CD4-positive, alpha-beta T cell treated with Interleukin-4 for 1 hour (primary cell): ENCODE data around the gene SNX9.
"Not testable (repeated sequence)": the region's sequence is repeated elsewhere in the genome, so short reads cannot be mapped to it uniquely, and the experiment has no call there.

Source experiments
- DNase-seq, 2 donors: peaks; one replicate each; pipeline ENCODE4 v3.0.0-alpha.2; 2020 to 2022

The SNX9 gene

DNA sequence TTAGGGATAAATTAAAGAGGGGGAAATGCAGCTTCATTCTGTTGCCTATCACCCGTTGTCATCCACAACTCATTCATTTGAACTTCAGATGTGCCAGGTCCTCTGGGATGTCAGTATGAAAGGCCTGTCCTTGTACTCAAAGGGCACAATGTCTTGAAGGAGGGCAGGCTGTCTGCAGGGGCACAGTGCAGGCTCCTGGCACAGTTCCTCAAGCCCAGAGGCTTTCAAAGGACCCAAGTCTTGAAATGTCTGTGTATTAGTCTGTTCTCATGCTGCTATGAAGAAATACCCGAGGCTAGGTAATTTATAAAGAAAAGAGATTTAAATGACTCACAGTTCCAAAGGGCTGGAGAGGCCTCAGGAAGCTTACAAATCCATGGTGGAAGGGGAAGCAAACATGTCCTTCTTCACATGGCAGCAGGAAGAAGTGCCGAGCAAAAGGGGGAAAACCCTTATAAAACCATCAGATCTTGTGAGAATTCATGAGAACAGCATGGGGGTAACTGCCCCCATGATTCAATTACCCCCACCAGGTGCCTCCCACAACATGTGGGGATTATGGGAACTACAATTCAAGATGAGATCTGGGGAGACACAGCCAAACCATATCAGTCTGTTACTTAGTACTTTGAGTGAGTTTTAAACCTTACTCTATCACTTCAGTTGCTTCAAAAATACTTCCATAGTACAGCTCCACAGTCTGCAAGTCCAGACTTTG is 9.4 kb downstream of the SNX9 start:
- DNase-seq: no peak

DNA sequence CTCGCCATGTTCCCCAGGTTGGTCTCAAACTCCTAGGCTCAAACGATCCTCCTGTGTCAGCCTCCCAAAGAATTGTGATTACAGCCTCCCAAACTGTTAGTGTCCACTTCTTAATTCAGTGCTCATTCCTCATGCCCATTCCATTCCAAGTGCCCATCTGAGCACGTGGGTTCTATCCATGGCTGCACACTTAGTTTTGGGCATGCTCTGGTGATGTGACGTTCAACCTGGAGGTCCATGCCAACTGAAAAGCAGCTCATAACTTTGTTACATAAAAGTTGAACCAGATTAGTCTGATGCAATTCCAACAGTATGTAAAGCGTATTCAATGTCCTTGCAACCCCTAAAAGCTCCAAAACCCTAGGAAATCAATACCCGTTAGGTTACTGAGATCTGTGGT is 11.5 kb downstream of the SNX9 start:
- DNase-seq: no peak

DNA sequence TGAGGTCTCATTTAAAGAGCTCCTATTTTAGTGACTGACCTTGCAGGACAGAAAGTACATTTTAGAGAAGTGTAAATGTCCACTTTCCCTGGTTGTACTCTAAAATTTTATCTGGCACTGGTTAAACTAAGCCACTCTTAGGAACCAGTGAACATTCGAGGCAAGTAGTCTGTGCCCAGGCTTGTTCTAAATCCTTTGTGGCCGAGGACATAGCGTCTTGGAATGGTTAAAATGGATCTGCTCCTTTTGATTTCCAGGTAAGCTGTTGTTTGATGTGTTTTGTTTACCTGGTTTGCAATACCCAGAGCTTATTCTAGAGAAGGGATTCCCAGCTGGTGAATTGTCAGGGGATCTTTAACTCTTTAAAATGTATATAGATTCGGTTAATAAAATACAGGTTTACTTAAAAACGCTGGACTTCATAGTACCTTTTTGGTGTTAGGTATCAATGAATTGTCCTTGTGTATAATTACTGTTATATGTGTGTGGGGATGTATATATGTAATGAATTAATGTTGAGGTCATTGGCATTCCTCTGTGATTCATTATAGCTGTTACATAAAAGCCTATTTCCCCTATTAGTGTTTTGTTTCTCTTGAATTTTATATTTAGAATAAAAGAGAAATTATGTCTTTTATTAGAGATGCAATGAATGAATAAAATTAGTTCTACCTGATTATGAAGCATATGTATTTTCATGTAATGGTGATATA is 15.8 kb downstream of the SNX9 start:
- DNase-seq: no peak

DNA sequence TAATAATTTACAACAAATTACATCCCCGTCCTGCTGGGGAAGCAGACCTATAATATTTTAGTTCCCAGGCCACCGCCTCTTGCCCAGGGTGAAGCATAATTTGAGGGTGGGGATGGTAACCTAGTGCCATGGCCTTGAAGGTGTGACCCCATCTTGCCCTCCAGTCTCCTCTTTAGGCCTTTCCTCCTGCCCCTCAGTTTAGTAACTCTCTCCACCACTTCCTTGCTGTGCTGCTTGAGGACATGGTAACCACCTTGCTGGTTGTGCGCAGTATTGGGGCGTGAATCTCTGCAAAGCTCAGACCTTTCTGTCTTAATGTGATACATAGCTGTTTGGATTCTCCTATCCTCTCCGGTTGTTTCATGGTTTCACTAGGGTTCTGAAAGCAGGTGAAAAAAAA is 16.6 kb downstream of the SNX9 start:
- DNase-seq: no peak

DNA sequence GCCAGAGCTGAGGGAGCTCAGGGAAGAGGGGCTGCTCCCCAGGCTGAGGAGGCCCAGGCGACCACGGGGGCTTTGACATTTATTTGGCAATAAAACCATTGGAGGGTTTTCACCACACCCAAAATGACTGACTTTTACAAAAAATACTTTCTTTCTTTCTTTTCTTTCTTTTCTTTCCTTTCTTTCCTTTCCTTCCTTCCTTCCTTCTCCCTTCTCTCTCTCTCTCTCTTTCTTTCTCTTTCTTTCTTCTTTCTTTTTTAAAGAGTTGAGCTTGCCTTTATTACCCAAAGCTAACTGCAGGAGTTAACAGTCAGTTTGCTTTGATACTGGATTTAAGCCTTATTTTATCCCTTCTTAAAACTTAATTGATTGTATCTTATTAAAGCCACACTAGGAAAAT is 17.2 kb downstream of the SNX9 start:
- DNase-seq: no peak

DNA sequence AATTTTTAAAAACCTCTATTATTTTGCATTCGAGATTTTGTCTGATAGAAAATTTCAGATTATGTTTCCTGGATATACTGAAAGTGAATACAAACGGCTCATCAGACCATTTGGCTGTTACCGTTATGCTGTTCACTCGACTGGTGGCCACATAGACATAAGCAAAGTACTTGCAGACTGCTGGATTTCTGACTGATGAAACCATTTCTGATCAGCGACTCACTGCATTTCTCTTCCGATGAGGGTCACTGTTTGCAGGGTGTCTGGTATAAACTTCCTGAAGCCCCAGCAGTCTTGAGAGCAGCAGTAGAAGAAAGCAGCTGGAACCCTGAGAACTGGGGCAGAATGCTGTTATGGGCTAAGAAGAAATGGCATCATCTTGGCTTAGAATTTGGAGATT is 17.7 kb downstream of the SNX9 start:
- no peak for DNase-seq

DNA sequence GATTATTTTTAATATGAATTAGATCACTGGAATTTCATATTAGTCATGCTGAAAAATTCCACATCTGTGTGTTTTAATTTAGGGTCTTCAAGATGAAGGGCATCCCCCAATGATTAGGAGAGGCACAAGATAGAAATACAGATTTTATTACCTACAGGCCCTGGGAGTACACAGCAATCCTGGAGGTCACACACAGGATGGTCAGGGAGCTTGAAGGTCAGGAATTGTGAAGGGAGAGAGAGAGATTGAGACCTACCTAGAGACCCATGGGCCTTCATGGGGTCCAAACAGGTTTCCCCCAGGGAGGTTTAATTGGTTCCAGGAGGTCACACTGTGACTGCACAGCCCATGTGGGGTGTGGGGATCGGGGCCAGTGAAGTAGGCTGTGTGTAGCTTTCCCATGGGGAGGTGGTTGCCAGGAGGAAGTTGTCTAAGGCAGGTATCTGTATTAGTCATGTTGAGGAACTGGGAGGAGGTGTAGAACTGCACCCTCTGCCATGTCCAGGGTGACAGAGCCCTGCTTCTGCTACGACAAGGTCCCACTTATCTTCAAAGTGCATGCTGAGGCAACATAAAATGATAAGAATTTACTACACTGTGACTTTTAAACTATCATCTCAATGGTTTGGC is 18.3 kb downstream of the SNX9 start:
- DNase-seq: no peak

DNA sequence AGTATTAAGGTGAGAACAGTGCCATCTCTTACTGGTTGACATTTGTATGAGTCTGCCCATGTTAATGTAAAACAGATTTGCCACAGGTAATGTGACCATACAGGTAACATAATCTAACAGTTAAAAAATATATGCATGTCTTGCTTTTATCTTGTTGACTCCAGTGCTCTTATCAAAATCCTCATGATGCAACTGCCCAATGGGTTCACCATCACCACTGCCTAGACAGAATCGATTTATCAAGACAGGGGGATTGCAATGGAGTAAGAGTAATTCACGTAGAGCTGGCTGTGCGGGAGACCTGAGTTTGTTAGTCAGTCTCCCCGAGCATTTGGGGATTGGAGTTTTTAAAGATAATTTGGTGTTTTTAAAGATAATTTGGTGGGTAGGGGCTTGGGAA is 19.2 kb downstream of the SNX9 start:
- DNase-seq: no peak

DNA sequence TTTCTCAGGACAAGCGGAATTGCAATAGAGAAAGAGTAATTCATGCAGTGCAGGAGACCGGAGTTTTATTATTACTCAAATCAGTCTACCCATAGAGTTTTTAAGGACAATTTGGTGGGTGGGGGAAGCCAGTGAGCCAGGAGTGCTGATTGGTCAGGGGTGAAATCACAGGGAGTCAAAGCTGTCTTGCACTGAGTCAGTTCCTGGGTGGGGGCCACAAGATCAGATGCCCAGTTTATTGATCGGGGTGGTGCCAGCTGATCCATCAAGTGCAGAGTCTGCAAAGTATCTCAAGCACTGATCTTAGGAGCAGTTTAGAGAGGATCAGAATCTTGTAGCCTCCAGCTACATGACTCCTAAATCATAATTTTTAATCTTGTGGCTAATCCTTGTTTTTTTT is 21.1 kb downstream of the SNX9 start:
- not testable (repeated sequence) for DNase-seq

DNA sequence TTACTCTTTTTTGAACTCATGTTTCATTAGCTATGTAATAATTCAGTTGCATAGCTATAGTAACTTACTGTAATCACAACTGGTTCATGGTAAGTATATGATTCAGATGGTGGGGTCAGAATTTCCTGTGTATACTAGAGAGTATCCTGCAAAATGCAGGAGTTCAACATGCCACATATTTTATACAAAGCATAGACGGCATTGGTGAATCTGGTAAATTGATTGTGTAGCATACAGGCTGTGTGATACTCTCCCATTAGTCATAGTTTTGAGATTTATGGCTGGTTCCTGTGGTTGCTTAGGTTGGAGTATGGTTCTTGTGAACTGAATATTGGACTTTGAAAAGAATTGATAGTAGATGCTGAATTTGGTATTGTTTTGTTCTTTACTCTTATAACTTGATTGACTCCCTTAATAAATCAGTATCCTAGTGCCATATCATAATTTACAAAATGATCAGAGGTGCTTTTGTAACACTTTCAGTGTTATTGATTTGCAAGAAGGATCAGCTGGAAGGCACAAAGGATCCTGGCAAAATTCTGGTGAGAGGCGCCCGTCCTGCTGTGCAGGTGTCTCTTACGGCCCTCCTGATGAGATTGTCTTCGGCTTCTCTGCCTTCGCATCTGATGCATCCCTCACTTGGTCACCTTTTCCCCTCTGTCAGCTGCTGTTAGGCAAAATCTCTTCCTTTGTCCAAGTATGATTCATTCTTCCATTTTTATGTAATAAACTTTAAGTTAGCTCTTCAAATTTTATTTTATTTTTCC is 22.6 kb downstream of the SNX9 start:
- DNase-seq: no peak

DNA sequence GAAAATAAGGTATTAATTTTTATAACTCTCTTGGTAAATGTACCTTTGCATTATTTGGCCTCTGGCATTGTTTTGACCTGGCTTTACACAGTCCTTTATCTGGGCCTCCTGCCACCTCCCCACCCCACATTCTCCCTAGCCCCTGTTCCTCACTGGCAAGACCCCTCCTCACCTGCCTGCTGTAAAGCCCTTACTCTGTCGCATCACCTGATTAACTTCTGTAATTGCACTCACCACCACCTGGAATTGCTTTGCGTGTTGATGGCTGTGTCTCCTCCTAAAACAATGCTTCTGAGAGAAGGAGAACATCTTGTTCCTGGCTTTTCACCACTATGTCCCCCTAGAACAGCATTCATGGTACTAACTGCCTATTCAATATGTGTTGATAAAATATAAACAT is 24.8 kb downstream of the SNX9 start:
- no peak for DNase-seq

DNA sequence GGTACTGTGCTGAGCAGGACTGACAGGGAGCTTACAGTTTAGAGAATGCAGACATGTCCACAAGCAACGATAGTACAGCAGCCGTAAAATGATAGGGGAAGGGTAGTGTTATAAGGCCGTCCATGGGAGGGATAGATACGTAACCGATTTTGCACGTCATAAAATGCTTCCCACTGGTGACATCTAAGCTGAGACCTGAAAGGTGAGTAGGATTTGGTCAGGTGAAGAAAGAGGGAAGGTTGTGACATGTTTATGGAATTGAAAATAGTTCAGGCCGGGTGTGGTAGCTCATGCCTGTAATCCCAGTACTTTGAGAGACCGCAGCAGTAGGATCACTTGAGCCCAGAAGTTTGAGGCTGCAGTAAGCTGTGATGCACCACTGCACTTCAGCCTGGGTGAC is 25.6 kb downstream of the SNX9 start:
- no peak for DNase-seq

DNA sequence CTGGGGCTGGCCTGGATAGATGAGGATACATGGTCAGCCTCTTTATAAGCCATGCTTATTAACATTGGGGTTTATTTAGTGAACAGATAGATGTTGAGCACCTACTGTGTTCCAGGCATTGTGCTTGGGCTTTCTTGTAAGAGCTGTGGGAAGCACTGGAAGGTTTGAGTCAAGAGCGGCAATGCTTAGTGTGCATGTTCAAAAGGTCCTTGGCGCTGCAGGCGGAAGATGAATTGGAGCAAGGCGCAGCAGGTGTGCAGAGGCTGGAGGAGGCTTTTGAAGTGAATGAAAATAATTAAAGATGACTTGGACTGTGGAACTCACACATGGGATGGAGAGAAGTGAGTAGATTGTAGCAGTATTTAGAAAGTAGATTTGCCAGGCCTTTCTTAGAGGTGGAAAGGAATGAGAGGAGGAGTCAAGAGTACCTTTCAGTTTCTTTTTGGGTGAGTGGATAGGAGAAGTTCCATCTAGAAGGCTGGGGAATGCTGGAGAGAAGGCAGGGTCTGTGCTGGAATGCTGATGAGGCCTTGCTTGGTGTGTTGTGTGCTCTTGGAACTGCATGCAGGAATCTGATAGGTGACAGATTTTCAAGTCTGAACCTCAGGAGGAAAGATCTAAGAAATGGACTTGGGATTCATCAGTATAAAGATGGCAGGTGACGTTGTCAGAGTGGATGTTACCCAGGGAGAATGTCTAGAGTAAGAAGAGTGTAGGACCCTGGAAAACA is 26.4 kb downstream of the SNX9 start:
- no peak for DNase-seq

DNA sequence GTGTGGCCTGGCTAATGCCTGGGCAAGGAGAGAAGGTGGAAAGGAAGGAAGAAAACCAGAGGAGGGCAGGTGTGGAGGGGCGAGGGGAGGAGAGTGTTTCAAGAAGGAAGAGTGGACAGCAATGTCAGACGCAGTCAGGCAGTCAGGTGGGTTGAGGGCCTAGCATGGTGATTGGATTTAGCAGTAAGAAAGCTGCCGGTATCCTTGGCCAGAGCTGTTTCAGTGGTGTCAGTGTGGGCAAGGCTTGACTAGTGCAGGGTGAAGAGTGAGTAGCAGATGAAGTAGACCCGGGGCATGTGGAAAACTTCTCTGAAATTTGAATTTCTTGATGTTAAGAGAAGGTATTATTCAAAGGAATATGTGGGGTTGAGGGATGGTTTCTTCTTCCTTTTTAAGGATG is 27.0 kb downstream of the SNX9 start:
- no peak for DNase-seq

DNA sequence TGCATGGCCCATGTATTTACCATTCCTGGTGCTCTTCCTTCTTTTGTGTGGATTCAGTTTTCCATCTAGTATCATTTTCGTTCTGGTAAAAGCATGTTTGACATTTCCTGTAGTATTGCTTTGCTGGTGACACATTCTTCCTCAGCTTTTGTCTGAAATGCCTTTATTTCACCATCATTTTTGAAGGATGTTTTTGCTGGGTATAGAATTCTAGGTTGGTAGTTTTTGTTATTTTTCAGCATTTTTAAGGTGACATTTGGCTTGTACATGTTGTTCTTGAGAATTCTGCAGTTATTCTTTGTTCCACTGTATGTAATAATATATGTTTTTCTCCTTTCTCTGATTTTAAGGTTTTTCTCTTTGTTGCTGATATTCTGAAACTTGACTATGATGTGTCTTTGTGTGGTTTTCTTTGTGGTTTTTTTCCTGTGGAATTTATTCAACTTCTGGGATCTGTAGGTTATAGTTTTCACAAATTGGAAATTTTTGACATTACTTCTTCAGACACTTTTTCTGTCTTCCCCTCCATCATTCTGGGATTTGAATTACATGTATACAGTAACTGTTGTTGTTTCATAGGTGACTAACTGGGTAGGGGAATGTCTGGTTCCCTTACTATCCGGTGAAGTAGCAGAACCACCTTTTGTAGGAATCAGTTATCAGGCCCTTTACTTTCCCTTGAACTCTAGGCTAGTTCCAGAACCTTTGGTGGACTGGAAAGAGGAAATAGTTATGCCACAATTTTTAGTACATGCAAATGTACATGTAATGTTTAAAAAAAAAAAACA is 30.2 kb downstream of the SNX9 start:
- no peak for DNase-seq

DNA sequence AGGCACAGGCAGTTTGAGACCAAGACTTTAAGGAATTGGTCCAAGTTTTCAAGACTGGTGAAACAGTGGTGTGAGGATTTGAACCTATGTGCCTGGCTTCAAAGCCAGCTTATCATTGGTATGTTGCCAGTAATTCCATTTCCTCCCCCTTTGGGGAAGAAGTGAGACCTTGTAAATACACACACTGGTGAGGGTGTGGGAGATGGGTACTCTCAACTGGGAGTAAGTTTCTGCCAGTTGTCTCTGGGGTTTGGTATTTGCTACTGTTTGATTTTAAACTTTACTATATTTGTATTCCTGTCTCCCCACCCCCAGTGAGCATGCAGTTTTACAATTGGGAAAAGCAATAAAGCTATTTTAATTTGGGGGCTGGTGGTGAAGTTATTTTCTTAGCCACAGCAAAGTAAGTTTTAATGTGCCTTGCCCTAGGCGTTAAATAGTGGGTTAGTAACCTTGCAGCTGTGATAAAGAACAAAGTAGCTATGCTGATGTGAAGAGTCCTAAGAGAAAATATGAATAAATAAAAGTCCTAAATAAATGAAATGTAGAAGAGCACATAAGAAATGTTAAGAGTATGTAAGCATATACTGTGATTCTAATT is 31.0 kb downstream of the SNX9 start:
- DNase-seq: no peak

DNA sequence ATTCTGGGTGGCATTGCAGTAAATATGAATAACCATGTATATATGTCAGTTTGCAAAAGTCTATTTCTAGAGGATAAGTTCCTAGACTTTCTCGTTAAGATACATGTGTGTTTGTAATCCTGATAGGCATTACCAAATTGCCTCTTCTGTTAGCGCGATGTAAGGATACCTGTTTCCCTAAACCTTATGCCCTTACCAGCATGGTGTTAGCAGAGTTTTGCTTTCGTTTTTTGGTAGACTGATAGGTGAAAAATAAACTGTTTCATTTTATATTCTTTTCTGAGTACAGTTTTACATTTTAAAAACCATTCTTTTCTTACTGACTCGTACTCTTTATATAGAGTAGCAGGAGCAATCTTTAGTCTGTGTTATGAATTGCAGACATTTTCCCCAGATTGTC is 32.3 kb downstream of the SNX9 start:
- DNase-seq: no peak

DNA sequence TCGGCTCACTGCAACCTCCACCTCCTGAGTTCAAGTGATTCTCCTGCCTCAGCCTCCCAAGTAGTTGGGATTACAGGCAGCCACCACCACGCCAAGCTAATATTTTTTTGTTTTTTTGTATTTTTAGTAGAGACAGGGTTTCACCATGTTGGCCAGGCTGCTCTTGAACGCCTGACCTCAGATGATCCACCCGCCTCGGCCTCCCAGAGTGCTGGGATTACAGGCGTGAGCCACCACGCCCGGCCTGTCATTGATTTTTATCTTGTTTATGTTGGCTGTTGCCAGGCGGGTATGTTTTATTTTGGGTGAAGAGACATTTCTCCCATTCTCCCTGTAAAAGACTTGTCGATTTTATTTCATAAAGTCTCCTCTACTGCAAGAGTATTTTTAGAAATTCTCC is 32.8 kb downstream of the SNX9 start:
- DNase-seq: not testable (repeated sequence)

DNA sequence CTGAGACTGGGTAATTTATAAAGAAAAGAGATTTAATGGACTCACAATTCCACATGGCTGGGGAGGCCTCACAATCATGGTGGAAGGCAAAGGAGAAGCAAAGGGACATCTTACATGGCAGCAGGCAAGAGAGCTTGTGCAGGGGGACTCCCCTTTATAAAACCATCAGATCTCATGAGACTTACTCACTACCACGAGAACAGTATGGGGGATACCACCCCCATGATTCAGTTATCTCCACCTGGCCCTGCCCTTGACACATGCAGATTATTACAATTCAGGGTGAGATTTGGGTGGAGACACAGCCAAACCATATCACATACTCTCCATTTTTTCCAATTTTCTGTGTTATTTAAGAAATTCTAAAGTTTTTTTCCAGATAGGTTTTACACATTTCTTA is 35.6 kb downstream of the SNX9 start:
- DNase-seq: not testable (repeated sequence)

DNA sequence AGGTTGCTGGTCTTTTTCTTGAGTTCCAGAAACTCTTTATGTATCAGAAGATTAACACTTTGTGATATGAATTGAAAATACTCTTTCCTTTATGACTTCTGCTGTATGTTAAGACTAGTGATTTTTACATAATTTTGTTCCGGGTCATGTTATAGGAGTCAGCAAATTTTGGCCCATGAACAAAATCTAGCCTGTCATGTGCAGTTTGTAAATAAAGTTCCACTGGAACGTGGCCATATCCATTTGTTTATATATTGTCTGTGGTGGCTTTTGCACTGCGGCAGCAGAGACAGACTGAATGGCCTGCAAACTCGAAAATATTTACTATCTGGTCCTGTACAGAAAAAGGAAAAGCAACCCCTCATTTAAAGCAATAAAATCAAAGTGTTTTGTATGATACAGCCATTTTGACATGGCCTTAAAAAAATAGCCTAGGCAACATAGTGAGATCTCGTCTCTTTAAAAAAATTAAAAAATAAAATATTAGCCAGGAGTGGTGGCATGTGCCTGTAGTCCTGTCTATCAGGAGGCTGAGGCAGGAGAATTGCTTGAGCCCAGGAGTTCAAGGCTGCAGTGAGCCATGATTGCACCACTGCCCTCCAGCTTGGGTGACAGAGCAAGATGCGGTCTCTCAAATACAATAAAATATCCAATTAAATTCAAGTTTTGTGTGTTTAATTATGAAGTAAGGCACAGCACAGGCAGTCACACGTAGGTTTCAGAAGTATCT is 36.9 kb downstream of the SNX9 start:
- no peak for DNase-seq

DNA sequence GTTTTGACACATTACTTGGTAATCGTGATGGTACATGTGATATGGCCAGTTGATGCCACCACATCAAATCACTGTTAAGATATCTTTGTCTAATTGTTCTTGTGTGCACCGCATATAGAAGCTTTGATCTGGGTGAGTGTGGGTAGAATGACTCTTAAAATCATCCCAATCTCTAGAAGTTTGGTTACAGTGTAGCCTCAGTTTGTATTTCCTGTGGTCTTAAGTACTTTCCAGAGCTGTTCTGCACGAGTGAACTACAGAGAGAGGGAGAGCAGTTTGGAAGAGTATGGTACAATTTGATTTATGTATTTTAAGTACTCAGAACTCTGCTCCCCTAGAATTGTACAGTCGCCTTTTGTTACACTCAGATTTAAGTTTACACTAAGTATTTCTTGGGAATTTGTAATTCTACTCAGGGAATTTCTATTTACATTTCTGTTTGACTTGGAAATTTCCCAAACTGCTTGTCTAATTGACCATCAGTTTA is 37.5 kb downstream of the SNX9 start:
- DNase-seq: peak; percentile 24 to 67
